ENCODE data around the gene DNAJB12.

DNAJB12 gene

DNA sequence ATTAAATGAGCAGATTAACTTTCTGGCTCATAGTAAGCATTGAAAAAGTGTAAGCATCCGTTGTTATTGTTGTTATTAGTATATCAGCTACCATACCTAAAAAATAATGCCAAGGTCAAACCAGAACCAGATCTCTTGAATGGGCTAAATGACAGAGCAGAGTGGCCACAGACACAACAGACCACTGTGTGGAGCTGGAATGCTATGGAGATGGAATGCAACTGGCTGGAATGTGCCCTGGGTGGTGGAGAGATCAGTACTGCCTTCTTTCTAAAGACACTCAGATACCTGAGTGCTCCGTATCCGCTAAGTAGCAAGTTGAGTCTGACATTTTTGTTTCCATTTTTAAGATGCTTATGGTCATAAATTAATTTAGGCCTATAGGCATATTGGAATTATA, 20.5 kb upstream of the DNAJB12 start:
- DNase-seq (ENCODE audit: low read depth, low spot score): no peak
- no peak overlapping the region for H3K4me3 ChIP-seq (ENCODE audit: low read depth, low read length)
- ChIA-PET CTCF (interaction anchor here (0.6 to 4.2 kb wide), 13 partner anchors 11 to 688 kb away, joined by 3 to 16 read pairs (median 4); partner anchors contain the start of gene DNAJB12), POLR2A (no interaction called here)
- peak; percentile 28 for TF ChIP-seq CTCF (IDR thresholded peaks at IDR 0.05; ENCODE audit: insufficient read depth, low read length, missing control alignments)

GRCh38 chr10:72370201-72370722, 15.5 kb upstream of the DNAJB12 start:
- ChIA-PET CTCF (no interaction called here), POLR2A (no interaction called here)
- H3K4me3 ChIP-seq (ENCODE audit: low read depth, low read length): no peak overlapping the region
- TF ChIP-seq CTCF (IDR thresholded peaks at IDR 0.05; ENCODE audit: insufficient read depth, low read length, missing control alignments): no peak
- no peak for DNase-seq (ENCODE audit: low read depth, low spot score)

GRCh38 chr10:72367301-72367960, 12.7 kb upstream of the DNAJB12 start:
- CTCF ChIA-PET: interaction anchor here (4.5 to 5.7 kb wide), 2 partner anchors 469 to 506 kb away, joined by 44 to 87 read pairs; no protein-coding TSS in a partner anchor
- DNase-seq (ENCODE audit: low read depth, low spot score): no peak
- no peak overlapping the region for H3K4me3 ChIP-seq (ENCODE audit: low read depth, low read length)
- POLR2A ChIA-PET: interaction anchor here (0.5 kb wide), 1 partner anchor 292 kb away, joined by 3 read pairs; no protein-coding TSS in a partner anchor
- TF ChIP-seq CTCF (IDR thresholded peaks at IDR 0.05; ENCODE audit: insufficient read depth, low read length, missing control alignments): no peak

DNA sequence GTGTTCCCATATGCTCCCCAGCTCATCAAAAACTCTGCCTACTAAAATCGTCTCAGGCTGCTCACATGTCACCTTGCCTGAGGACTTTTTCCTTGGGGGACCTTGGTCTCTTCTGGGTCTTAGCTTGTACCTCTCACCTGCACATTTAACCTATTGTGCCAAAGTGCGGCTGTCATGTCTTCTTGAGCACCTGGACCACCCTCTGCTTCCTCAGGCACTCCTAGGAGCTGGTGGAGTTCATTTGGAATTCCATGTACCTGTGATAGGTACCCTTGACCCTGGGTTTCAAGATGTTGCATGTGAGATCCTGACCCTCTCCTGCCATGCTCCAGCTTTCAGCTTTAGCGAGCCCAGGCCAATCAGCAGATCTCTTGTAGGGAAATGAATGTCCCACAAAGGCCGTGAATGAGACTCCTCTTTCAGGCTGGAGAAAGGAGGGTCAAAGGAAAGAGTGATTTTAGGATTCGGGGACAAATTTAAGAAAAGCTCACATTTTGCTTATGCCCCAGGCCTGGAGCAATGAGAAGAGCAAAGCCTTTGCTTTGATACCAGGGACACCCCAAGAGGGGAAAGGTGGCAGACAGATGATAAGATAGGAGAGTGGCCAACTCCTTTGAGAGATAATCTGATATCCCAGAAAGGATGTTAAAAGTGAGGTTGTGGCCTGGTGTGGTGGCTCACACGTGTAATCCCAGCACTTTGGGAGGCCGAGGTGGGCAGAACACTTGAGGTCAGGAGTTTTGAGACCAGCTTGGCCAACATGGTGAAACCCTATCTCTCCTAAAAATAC, 10.6 kb upstream of the DNAJB12 start:
- DNase-seq (ENCODE audit: low read depth, low spot score): no peak
- H3K4me3 ChIP-seq (ENCODE audit: low read depth, low read length): no peak overlapping the region
- TF ChIP-seq CTCF (IDR thresholded peaks at IDR 0.05; ENCODE audit: insufficient read depth, low read length, missing control alignments): no peak
- ChIA-PET POLR2A (interaction anchor here (1.2 kb wide), 1 partner anchor 10 kb away, joined by 4 read pairs; the partner anchor contains the start of gene DNAJB12), CTCF (interaction anchor here (1.2 to 5.7 kb wide), 17 partner anchors 8 to 793 kb away, joined by 3 to 87 read pairs (median 7); partner anchors contain the start of gene DNAJB12)

GRCh38 chr10:72364239-72364777, 9.6 kb upstream of the DNAJB12 start:
- CTCF ChIA-PET: interaction anchor here (0.6 to 5.7 kb wide), 27 partner anchors 9 to 794 kb away, joined by 3 to 87 read pairs (median 4); partner anchors contain the start of gene DNAJB12
- TF ChIP-seq CTCF (IDR thresholded peaks at IDR 0.05; ENCODE audit: insufficient read depth, low read length, missing control alignments): peak; percentile 92
- peak; percentile 80 for DNase-seq (ENCODE audit: low read depth, low spot score)
- H3K4me3 ChIP-seq (ENCODE audit: low read depth, low read length): peak overlapping the region; percentile 12; the same call in 1 of the 2 replicates
- POLR2A ChIA-PET: interaction anchor here (0.5 to 1.2 kb wide), 2 partner anchors 9 to 44 kb away, joined by 3 to 4 read pairs; partner anchors contain the start of gene DNAJB12
